ENCODE data around the gene PIK3IP1.

GRCh38 chr22:31328544-31328960 lies 36.3 kb upstream of the PIK3IP1 start:
- no peak for TF ChIP-seq POLR2A (IDR thresholded peaks at IDR 0.05)
- TF ChIP-seq CTCF (IDR thresholded peaks at IDR 0.05): no peak
